ENCODE results near the gene LMBRD2. TPM values are rescaled to one million over a fixed set of nuclear protein-coding genes. Genes with fewer than 3 reads are reported as not detected.

Gene LMBRD2
- total RNA-seq, 1 donor from 2014 or later: 11.6 TPM

- intact Hi-C loops (cut with micrococcal nuclease): no loop called here
Observed at GRCh38 chr5:36125868-36126267, 25.8 kb downstream of the LMBRD2 start.

GRCh38 chr5:36111238-36111637, 40.4 kb downstream of the LMBRD2 start:
- intact Hi-C loops (cut with micrococcal nuclease): no loop called here

- intact Hi-C loops (cut with micrococcal nuclease): no loop called here
Observed at GRCh38 chr5:36108758-36109460, 42.8 kb downstream of the LMBRD2 start.

- intact Hi-C loops (cut with micrococcal nuclease): no loop called here
Observed at GRCh38 chr5:36105819-36106218, 45.9 kb downstream of the LMBRD2 start.

GRCh38 chr5:36099748-36100147, 51.9 kb downstream of the LMBRD2 start:
- intact Hi-C loops (cut with micrococcal nuclease): no loop called here

- intact Hi-C loops (cut with micrococcal nuclease): no loop called here
Observed at GRCh38 chr5:36096486-36096885, 55.2 kb downstream of the LMBRD2 start.

- intact Hi-C loops (cut with micrococcal nuclease): no loop called here
Observed at GRCh38 chr5:36089989-36090388, 61.7 kb downstream of the LMBRD2 start.

GRCh38 chr5:36079200-36079781, 72.4 kb downstream of the LMBRD2 start:
- intact Hi-C loops (cut with micrococcal nuclease): loop anchor here (1.0 to 10.0 kb wide), 6 partner anchors 72 to 616 kb away; partner anchors contain the start of genes LMBRD2 and NADK2

GRCh38 chr5:36078430-36078829, 73.3 kb downstream of the LMBRD2 start:
- intact Hi-C loops (cut with micrococcal nuclease): loop anchor here (2.0 to 10.0 kb wide), 4 partner anchors 72 to 616 kb away; partner anchors contain the start of genes LMBRD2 and NADK2

GRCh38 chr5:36073595-36074216, 78.0 kb downstream of the LMBRD2 start:
- intact Hi-C loops (cut with micrococcal nuclease): loop anchor here (10.0 kb wide), 2 partner anchors 341 to 621 kb away; no protein-coding TSS in a partner anchor

GRCh38 chr5:36070687-36071571, 80.8 kb downstream of the LMBRD2 start:
- intact Hi-C loops (cut with micrococcal nuclease): loop anchor here (10.0 kb wide), 2 partner anchors 344 to 624 kb away; no protein-coding TSS in a partner anchor

- intact Hi-C loops (cut with micrococcal nuclease): no loop called here
Observed at GRCh38 chr5:36068751-36069281, 82.9 kb downstream of the LMBRD2 start.

GRCh38 chr5:36066540-36067210, 85.0 kb downstream of the LMBRD2 start, which contains the start of gene UGT3A2:
Gene UGT3A2 (minus strand): TSS chr5:36066882. CDS start chr5:36066789, 93 bp downstream.
- intact Hi-C loops (cut with micrococcal nuclease): no loop called here

- intact Hi-C loops (cut with micrococcal nuclease): no loop called here
Observed at GRCh38 chr5:36066001-36066539, 85.6 kb downstream of the LMBRD2 start.

GRCh38 chr5:36060420-36060887, 91.2 kb downstream of the LMBRD2 start:
- intact Hi-C loops (cut with micrococcal nuclease): no loop called here

GRCh38 chr5:36059571-36060419, 91.9 kb downstream of the LMBRD2 start:
- intact Hi-C loops (cut with micrococcal nuclease): no loop called here

- intact Hi-C loops (cut with micrococcal nuclease): no loop called here
Observed at GRCh38 chr5:36058776-36059175, 92.9 kb downstream of the LMBRD2 start.

- intact Hi-C loops (cut with micrococcal nuclease): no loop called here
Observed at GRCh38 chr5:36057386-36057785, 94.3 kb downstream of the LMBRD2 start.

GRCh38 chr5:36056422-36056821, 95.3 kb downstream of the LMBRD2 start:
- intact Hi-C loops (cut with micrococcal nuclease): no loop called here

All from T-helper 2 cell treated with Interferon-gamma antibody and Interleukin-4, amounts not matched to agents 100 ng/mL and 5 ng/mL, for 36 hours (primary cell).